OCI-LY7 (cell line): Measurements from ENCODE around the gene PCNT. TPM values are rescaled to one million over a fixed set of nuclear protein-coding genes. Genes with fewer than 3 reads are reported as not detected.
A peak's percentile ranks its signal among the peaks of the same experiment; 100 is the strongest.

Source experiments
- BruUV-seq: library from RNA; stranded (reverse); fragments of 400-500 nt; replicated peaks from 2 replicates; lab custom pipeline; 2021; lab: Mats Ljungman, UMichigan
- CTCF ChIA-PET: fragments of 300-600 bp; sonication (Branson Sonifier 250); formaldehyde crosslinking; loops from one replicate; lab custom pipeline; 2022; ENCODE audit warnings: antibody characterized with exemption; ENCODE audit not compliant: unreplicated experiment; lab: Charles Lee
- POLR2A ChIA-PET: fragments of 300-600 bp; sonication (Branson Sonifier 250); formaldehyde crosslinking; loops from one replicate; lab custom pipeline; 2022; ENCODE audit warnings: antibody characterized with exemption; lab: Charles Lee
- DNase-seq: peaks from one replicate; pipeline ENCODE4 v3.0.0-alpha.2; 2015; ENCODE audit warnings: low spot score
- H2AFZ ChIP-seq: fragments of 200-600 bp; sonication (generic), shearing (Covaris generic); 2 replicates; pipeline ENCODE4 v1.6.1; 2014; ENCODE audit warnings: mild to moderate bottlenecking, antibody characterized with exemption, low read length, moderate library complexity
- H3K27ac ChIP-seq: fragments of 200-600 bp; sonication (generic); 2 replicates; pipeline ENCODE4 v1.5.1; 2014; ENCODE audit warnings: mixed run types, low read depth, mild to moderate bottlenecking, moderate library complexity, low read length, inconsistent platforms; ENCODE audit not compliant: poor library complexity, severe bottlenecking
- H3K36me3 ChIP-seq: fragments of 200-600 bp; sonication (generic); 2 replicates; pipeline ENCODE4 v1.6.1; 2014; ENCODE audit warnings: mild to moderate bottlenecking, antibody characterized with exemption, low read length, moderate library complexity, mixed read lengths; ENCODE audit not compliant: insufficient read depth
- H3K4me1 ChIP-seq: fragments of 200-600 bp; sonication (generic); 2 replicates; pipeline ENCODE4 v1.5.1; 2014; ENCODE audit warnings: mild to moderate bottlenecking, low read length; ENCODE audit not compliant: insufficient read depth, poor library complexity, severe bottlenecking
- H3K4me2 ChIP-seq: fragments of 200-600 bp; sonication (generic); 2 replicates; pipeline ENCODE4 v1.6.1; 2014; ENCODE audit warnings: mild to moderate bottlenecking, low read length
- H3K4me3 ChIP-seq: fragments of 200-600 bp; sonication (generic); 2 replicates; pipeline ENCODE4 v1.5.1; 2014; ENCODE audit warnings: mild to moderate bottlenecking, low read depth, low read length; ENCODE audit not compliant: poor library complexity, severe bottlenecking
- H3K79me2 ChIP-seq: fragments of 200-600 bp; sonication (generic); 2 replicates; pipeline ENCODE4 v1.6.1; 2016; ENCODE audit warnings: low read depth, mild to moderate bottlenecking, low read length, moderate library complexity, mixed read lengths; ENCODE audit not compliant: insufficient read depth
- H3K9me2 ChIP-seq: fragments of 200-600 bp; sonication (generic); 2 replicates; pipeline ENCODE4 v1.6.1; 2016; ENCODE audit warnings: mild to moderate bottlenecking, low read length, mixed read lengths; ENCODE audit not compliant: insufficient read depth
- H3K9me3 ChIP-seq: fragments of 200-600 bp; sonication (generic); 2 replicates; pipeline ENCODE4 v1.6.1; 2014; ENCODE audit warnings: mild to moderate bottlenecking, mixed run types, low read length, mixed read lengths
- H4K20me1 ChIP-seq: fragments of 200-600 bp; sonication (generic); 2 replicates; pipeline ENCODE4 v1.6.1; 2014; ENCODE audit warnings: mild to moderate bottlenecking, antibody characterized with exemption, low read length, moderate library complexity, mixed read lengths; ENCODE audit not compliant: insufficient read depth
- CTCF ChIP-seq: fragments of 200-600 bp; sonication (generic); conservative IDR thresholded peaks from 2 replicates; pipeline ENCODE4 v1.5.1; 2014; ENCODE audit warnings: mild to moderate bottlenecking, antibody characterized with exemption, low read length, moderate library complexity, mixed read lengths
- EZH2phosphoT487 ChIP-seq: fragments of 200-600 bp; sonication (generic); IDR thresholded peaks from 2 replicates; pipeline ENCODE4 v1.6.1; 2018; ENCODE audit warnings: low read depth, borderline replicate concordance, mild to moderate bottlenecking, mixed run types, antibody characterized with exemption, low read length, moderate library complexity, mixed read lengths
- intact Hi-C: fragments of 100-400 bp; cut with micrococcal nuclease; formaldehyde crosslinking; loops from one replicate; pipeline ENCODE4 v1.10.0; 2022; ENCODE audit not compliant: unreplicated experiment
- total RNA-seq, 2 experiments: library from RNA; depleted of rRNA in 1 of 2; stranded (reverse); fragments of >200 nt in 1 of 2; shearing (Covaris generic) in 1 of 2; gene quantifications; 2 replicates each; pipeline ENCODE4 v1.2.3, GENCODE V29; 2014 to 2022

The PCNT gene
- total RNA-seq, 2 experiments from 2014 or later: 48.4 to 84.1 TPM

- H3K4me3 ChIP-seq: no peak overlapping the region
Measured at GRCh38 chr21:46423546-46424038, 99.6 kb downstream of the PCNT start.

GRCh38 chr21:46424039-46424591 lies 100.2 kb downstream of the PCNT start:
- no peaks in the 10 kb centered on the region for H4K20me1 ChIP-seq
- H3K4me2 ChIP-seq: no peak overlapping the region
- H3K4me1 ChIP-seq: peaks cover 5% of the 10 kb centered on the region
- TF ChIP-seq CTCF: no peak
- no peak for TF ChIP-seq EZH2phosphoT487
- H3K36me3 ChIP-seq: peaks cover 56% of the 10 kb centered on the region
- no peak for DNase-seq
- H3K9me2 ChIP-seq: no peaks in the 10 kb centered on the region
- no peak overlapping the region for H2AFZ ChIP-seq
- no TSS peak for BruUV-seq
- no peaks in the 10 kb centered on the region for H3K79me2 ChIP-seq
- H3K9me3 ChIP-seq: no peaks in the 10 kb centered on the region
- ChIA-PET CTCF (no interaction called here), POLR2A (no interaction called here)
- no peak overlapping the region for H3K4me3 ChIP-seq
- intact Hi-C loops: no loop called here
- H3K27ac ChIP-seq: no peak overlapping the region

More at GRCh38 chr21:46423546-46424038, 99.6 kb downstream of the PCNT start:
- CTCF ChIA-PET: no interaction called here
- TF ChIP-seq CTCF (no peak), EZH2phosphoT487 (no peak)
- H3K9me2 ChIP-seq: no peaks in the 10 kb centered on the region
- peak; percentile 13 for DNase-seq
- H3K4me2 ChIP-seq: no peak overlapping the region
- H3K79me2 ChIP-seq: no peaks in the 10 kb centered on the region
- no peaks in the 10 kb centered on the region for H3K9me3 ChIP-seq
- H2AFZ ChIP-seq: no peak overlapping the region
- peaks cover 60% of the 10 kb centered on the region for H3K36me3 ChIP-seq
- intact Hi-C loops: no loop called here
- no peak overlapping the region for H3K27ac ChIP-seq
- no peaks in the 10 kb centered on the region for H4K20me1 ChIP-seq
- peaks cover 5% of the 10 kb centered on the region for H3K4me1 ChIP-seq
- POLR2A ChIA-PET: interaction anchor here (0.7 kb wide), 1 partner anchor 170 kb away, joined by 3 read pairs; no protein-coding TSS in a partner anchor
- no TSS peak for BruUV-seq

- BruUV-seq: no TSS peak
- CTCF ChIA-PET: no interaction called here
- intact Hi-C loops: no loop called here
- Histone ChIP-seq H3K4me1 (peaks cover 5% of the 10 kb centered on the region), H4K20me1 (no peaks in the 10 kb centered on the region), H3K9me3 (no peaks in the 10 kb centered on the region), H3K36me3 (peaks cover 51% of the 10 kb centered on the region), H3K27ac (no peak overlapping the region), H3K4me2 (no peak overlapping the region), H3K4me3 (no peak overlapping the region), H2AFZ (no peak overlapping the region), H3K79me2 (no peaks in the 10 kb centered on the region), H3K9me2 (no peaks in the 10 kb centered on the region)
- DNase-seq: no peak
- TF ChIP-seq CTCF: no peak
- POLR2A ChIA-PET: no interaction called here
Measured at GRCh38 chr21:46424621-46425020, 100.7 kb downstream of the PCNT start.
